ENCODE data around the gene OR2H1.

OR2H1 gene

GRCh38 chr6:29507319-29507718, 50.4 kb downstream of the OR2H1 start:
- H3K79me1 ChIP-seq (ENCODE audit: low read depth, low read length), result no peaks in the 10 kb centered on the region
- H3K27me3 ChIP-seq (ENCODE audit: control insufficient read depth in 3 of 3, insufficient read depth in 3 of 3, low read depth in 1 of 3, low read length in 3 of 3), result peaks cover 0 to 34% (median 0%) of the 10 kb centered on the region in 3 experiments
- no peak overlapping the region for H2AFZ ChIP-seq (ENCODE audit: low read length)
- no peak overlapping the region for H3K4me2 ChIP-seq (ENCODE audit: insufficient read depth, low read length, poor library complexity, severe bottlenecking)
- H2BK5ac ChIP-seq (ENCODE audit: low read length), result no peak overlapping the region
- peaks cover 11 to 14% of the 10 kb centered on the region in 2 donors for H3K4me1 ChIP-seq (ENCODE audit: control insufficient read depth in 2 of 2, insufficient read depth in 1 of 2, low read depth in 1 of 2, low read length in 2 of 2)
- H3K9me3 ChIP-seq (replicated peaks in 1 of 2; ENCODE audit: control insufficient read depth in 2 of 2, insufficient read depth in 1 of 2, low read depth in 1 of 2, low read length in 2 of 2), result no peaks in the 10 kb centered on the region
- no peak overlapping the region for H4K8ac ChIP-seq (ENCODE audit: low read depth, low read length)
- H2BK15ac ChIP-seq (ENCODE audit: low read length), result no peak overlapping the region
- no peak overlapping the region for H3K4me3 ChIP-seq (ENCODE audit: low read length in 2 of 2)
- H3K14ac ChIP-seq (ENCODE audit: low read length), result no peak overlapping the region
- H3K27ac ChIP-seq (replicated peaks; ENCODE audit: low read length), result no peak overlapping the region
- no peak overlapping the region for H2BK12ac ChIP-seq (ENCODE audit: low read length)
- H2AK5ac ChIP-seq (ENCODE audit: low read depth, low read length), result peak overlapping the region; percentile 36
- H3K36me3 ChIP-seq (replicated peaks in 1 of 2; ENCODE audit: control insufficient read depth in 2 of 2, insufficient read depth in 2 of 2, low read length in 2 of 2), result no peaks in the 10 kb centered on the region
- H3K9ac ChIP-seq (ENCODE audit: low read depth, low read length, poor library complexity), result no peak overlapping the region
- no peak for DNase-seq (ENCODE audit: low spot score)
- no peak overlapping the region for H3K23ac ChIP-seq (ENCODE audit: low read depth, low read length, poor library complexity)
- H3K4ac ChIP-seq (ENCODE audit: low read length), result no peak overlapping the region
- no peak overlapping the region for H4K91ac ChIP-seq (ENCODE audit: low read depth, low read length, poor library complexity)
- H3K18ac ChIP-seq (ENCODE audit: low read length), result no peak overlapping the region
- WGBS, 2 donors (ENCODE audit: extremely low coverage in 2 of 2, insufficient read length in 2 of 2, insufficient replicate concordance in 1 of 2), result no CpG with 5 or more reads among the region's 5 CpGs
- no peak overlapping the region for H2BK120ac ChIP-seq (ENCODE audit: low read depth, low read length)

- Histone ChIP-seq H3K14ac (ENCODE audit: low read length) (no peak overlapping the region), H3K27ac (replicated peaks; ENCODE audit: low read length) (no peak overlapping the region), H3K18ac (ENCODE audit: low read length) (no peak overlapping the region), H3K4ac (ENCODE audit: low read length) (no peak overlapping the region), H4K91ac (ENCODE audit: low read depth, low read length, poor library complexity) (no peak overlapping the region), H2BK5ac (ENCODE audit: low read length) (no peak overlapping the region), H3K27me3 (ENCODE audit: control insufficient read depth in 3 of 3, insufficient read depth in 3 of 3, low read depth in 1 of 3, low read length in 3 of 3) (peaks cover 0 to 34% (median 0%) of the 10 kb centered on the region in 3 experiments), H2AFZ (ENCODE audit: low read length) (no peak overlapping the region), H3K36me3 (replicated peaks in 1 of 2; ENCODE audit: control insufficient read depth in 2 of 2, insufficient read depth in 2 of 2, low read length in 2 of 2) (no peaks in the 10 kb centered on the region), H3K79me1 (ENCODE audit: low read depth, low read length) (no peaks in the 10 kb centered on the region), H2BK120ac (ENCODE audit: low read depth, low read length) (peak overlapping the region; percentile 2), H3K4me2 (ENCODE audit: insufficient read depth, low read length, poor library complexity, severe bottlenecking) (no peak overlapping the region), H2AK5ac (ENCODE audit: low read depth, low read length) (no peak overlapping the region), H2BK15ac (ENCODE audit: low read length) (no peak overlapping the region), H3K4me3 (ENCODE audit: low read length in 2 of 2) (no peak overlapping the region), H3K23ac (ENCODE audit: low read depth, low read length, poor library complexity) (no peak overlapping the region), H2BK12ac (ENCODE audit: low read length) (no peak overlapping the region), H3K4me1 (ENCODE audit: control insufficient read depth in 2 of 2, insufficient read depth in 1 of 2, low read depth in 1 of 2, low read length in 2 of 2) (peaks cover 11 to 14% of the 10 kb centered on the region in 2 donors), H4K8ac (ENCODE audit: low read depth, low read length) (no peak overlapping the region), H3K9me3 (replicated peaks in 1 of 2; ENCODE audit: control insufficient read depth in 2 of 2, insufficient read depth in 1 of 2, low read depth in 1 of 2, low read length in 2 of 2) (no peaks in the 10 kb centered on the region), H3K9ac (ENCODE audit: low read depth, low read length, poor library complexity) (no peak overlapping the region)
- no CpG with 5 or more reads among the region's 6 CpGs for WGBS, 2 donors (ENCODE audit: extremely low coverage in 2 of 2, insufficient read length in 2 of 2, insufficient replicate concordance in 1 of 2)
- DNase-seq (ENCODE audit: low spot score), result no peak
Measured at GRCh38 chr6:29509239-29509638, 52.3 kb downstream of the OR2H1 start.

GRCh38 chr6:29509711-29510110, 52.8 kb downstream of the OR2H1 start:
- DNase-seq (ENCODE audit: low spot score), result no peak
- peak overlapping the region; percentile 63 for H2BK12ac ChIP-seq (ENCODE audit: low read length)
- H3K4ac ChIP-seq (ENCODE audit: low read length), result no peak overlapping the region
- no peaks in the 10 kb centered on the region for H3K79me1 ChIP-seq (ENCODE audit: low read depth, low read length)
- WGBS, 2 donors (ENCODE audit: extremely low coverage in 2 of 2, insufficient read length in 2 of 2, insufficient replicate concordance in 1 of 2), result no CpG with 5 or more reads among the region's 9 CpGs
- no peaks in the 10 kb centered on the region for H3K36me3 ChIP-seq (replicated peaks in 1 of 2; ENCODE audit: control insufficient read depth in 2 of 2, insufficient read depth in 2 of 2, low read length in 2 of 2)
- H4K8ac ChIP-seq (ENCODE audit: low read depth, low read length), result no peak overlapping the region
- H3K4me2 ChIP-seq (ENCODE audit: insufficient read depth, low read length, poor library complexity, severe bottlenecking), result no peak overlapping the region
- H2BK120ac ChIP-seq (ENCODE audit: low read depth, low read length), result no peak overlapping the region
- H3K27ac ChIP-seq (replicated peaks; ENCODE audit: low read length), result no peak overlapping the region
- no peak overlapping the region for H3K4me3 ChIP-seq (ENCODE audit: low read length in 2 of 2)
- no peak overlapping the region for H4K91ac ChIP-seq (ENCODE audit: low read depth, low read length, poor library complexity)
- H3K14ac ChIP-seq (ENCODE audit: low read length), result no peak overlapping the region
- H2BK5ac ChIP-seq (ENCODE audit: low read length), result no peak overlapping the region
- peak overlapping the region; percentile 66 for H3K18ac ChIP-seq (ENCODE audit: low read length)
- H3K9me3 ChIP-seq (replicated peaks in 1 of 2; ENCODE audit: control insufficient read depth in 2 of 2, insufficient read depth in 1 of 2, low read depth in 1 of 2, low read length in 2 of 2), result no peaks in the 10 kb centered on the region
- H3K4me1 ChIP-seq (ENCODE audit: control insufficient read depth in 2 of 2, insufficient read depth in 1 of 2, low read depth in 1 of 2, low read length in 2 of 2), result peaks cover 11 to 14% of the 10 kb centered on the region in 2 donors
- no peak overlapping the region for H2AK5ac ChIP-seq (ENCODE audit: low read depth, low read length)
- H3K23ac ChIP-seq (ENCODE audit: low read depth, low read length, poor library complexity), result no peak overlapping the region
- H2AFZ ChIP-seq (ENCODE audit: low read length), result no peak overlapping the region
- H3K27me3 ChIP-seq (ENCODE audit: control insufficient read depth in 3 of 3, insufficient read depth in 3 of 3, low read depth in 1 of 3, low read length in 3 of 3), result peaks cover 0 to 35% (median 0%) of the 10 kb centered on the region in 3 experiments
- H2BK15ac ChIP-seq (ENCODE audit: low read length), result no peak overlapping the region
- no peak overlapping the region for H3K9ac ChIP-seq (ENCODE audit: low read depth, low read length, poor library complexity)

- H2BK5ac ChIP-seq (ENCODE audit: low read length), result no peak overlapping the region
- H2AFZ ChIP-seq (ENCODE audit: low read length), result no peak overlapping the region
- H4K91ac ChIP-seq (ENCODE audit: low read depth, low read length, poor library complexity), result no peak overlapping the region
- no peak overlapping the region for H3K23ac ChIP-seq (ENCODE audit: low read depth, low read length, poor library complexity)
- H3K4me3 ChIP-seq (ENCODE audit: low read length in 2 of 2), result no peak overlapping the region
- no peak overlapping the region for H3K4me2 ChIP-seq (ENCODE audit: insufficient read depth, low read length, poor library complexity, severe bottlenecking)
- peaks cover 11 to 14% of the 10 kb centered on the region in 2 donors for H3K4me1 ChIP-seq (ENCODE audit: control insufficient read depth in 2 of 2, insufficient read depth in 1 of 2, low read depth in 1 of 2, low read length in 2 of 2)
- no CpG with 5 or more reads among the region's 4 CpGs for WGBS, 2 donors (ENCODE audit: extremely low coverage in 2 of 2, insufficient read length in 2 of 2, insufficient replicate concordance in 1 of 2)
- no peak overlapping the region for H3K18ac ChIP-seq (ENCODE audit: low read length)
- no peak overlapping the region for H3K14ac ChIP-seq (ENCODE audit: low read length)
- H3K4ac ChIP-seq (ENCODE audit: low read length), result no peak overlapping the region
- H2BK15ac ChIP-seq (ENCODE audit: low read length), result no peak overlapping the region
- H3K9me3 ChIP-seq (replicated peaks in 1 of 2; ENCODE audit: control insufficient read depth in 2 of 2, insufficient read depth in 1 of 2, low read depth in 1 of 2, low read length in 2 of 2), result no peaks in the 10 kb centered on the region
- peak; percentile 2 for DNase-seq (ENCODE audit: low spot score)
- no peak overlapping the region for H2BK120ac ChIP-seq (ENCODE audit: low read depth, low read length)
- no peaks in the 10 kb centered on the region for H3K36me3 ChIP-seq (replicated peaks in 1 of 2; ENCODE audit: control insufficient read depth in 2 of 2, insufficient read depth in 2 of 2, low read length in 2 of 2)
- no peak overlapping the region for H2AK5ac ChIP-seq (ENCODE audit: low read depth, low read length)
- H4K8ac ChIP-seq (ENCODE audit: low read depth, low read length), result no peak overlapping the region
- H3K27ac ChIP-seq (replicated peaks; ENCODE audit: low read length), result no peak overlapping the region
- H3K27me3 ChIP-seq (ENCODE audit: control insufficient read depth in 3 of 3, insufficient read depth in 3 of 3, low read depth in 1 of 3, low read length in 3 of 3), result peaks cover 0 to 33% (median 0%) of the 10 kb centered on the region in 3 experiments
- H3K9ac ChIP-seq (ENCODE audit: low read depth, low read length, poor library complexity), result no peak overlapping the region
- H2BK12ac ChIP-seq (ENCODE audit: low read length), result no peak overlapping the region
- H3K79me1 ChIP-seq (ENCODE audit: low read depth, low read length), result no peaks in the 10 kb centered on the region
Measured at GRCh38 chr6:29510202-29510601, 53.2 kb downstream of the OR2H1 start.

All from neuronal stem cell (in vitro differentiated cells).